Body of pancreas (tissue), 4 donors: Measurements from ENCODE around the gene RCOR1. TPM values are rescaled to one million over a fixed set of nuclear protein-coding genes. Genes with fewer than 3 reads are reported as not detected.

ENCODE experiments used
- ATAC-seq: fragments of 150-250 bp; one replicate; pipeline ENCODE4 v1.9.1; 2016
- DNase-seq, 4 donors: peaks; one replicate each; pipeline ENCODE4 v3.0.0-alpha.2; 2019
- H3K27ac ChIP-seq, 4 donors: fragments of 200-600 bp; sonication (generic); 1 replicate in 3 of 4; 2 replicates in 1 of 4; pipeline versions ENCODE4 v1.5.1 to v1.6.1; 2016 to 2019; ENCODE audit warnings: mild to moderate bottlenecking in 1 of 4, mixed read lengths in 1 of 4, moderate library complexity in 1 of 4
- H3K27me3 ChIP-seq, 2 donors: fragments of 200-600 bp; sonication (generic); one replicate each; pipeline ENCODE4 v1.6.0; 2016; ENCODE audit warnings: mild to moderate bottlenecking in 1 of 2
- H3K36me3 ChIP-seq, 2 donors: fragments of 200-600 bp; sonication (generic); replicated peaks in 1 of 2; 2 replicates each; pipeline ENCODE4 v1.5.1; 2016; ENCODE audit warnings: low read depth in 2 of 2; ENCODE audit not compliant: insufficient read depth in 1 of 2
- H3K4me1 ChIP-seq: fragments of 200-600 bp; sonication (generic); one replicate; pipeline ENCODE4 v1.6.0; 2016
- H3K4me3 ChIP-seq, 2 donors: fragments of 200-600 bp; sonication (generic); 1 replicate in 1 of 2; 2 replicates in 1 of 2; pipeline ENCODE4 v1.5.1; 2016 to 2019
- H3K9me3 ChIP-seq, 3 donors: fragments of 200-600 bp; sonication (generic); 1 replicate in 2 of 3; 2 replicates in 1 of 3; pipeline ENCODE4 v1.5.1; 2016
- CTCF ChIP-seq, 7 experiments: fragments of 450-650 bp in 4 of 7; fragments of 200-600 bp in 3 of 7; sonication (generic) in 3 of 7; IDR thresholded peaks; one replicate each; pipeline ENCODE4 v1.5.1; 2016 to 2019; ENCODE audit warnings: antibody characterized with exemption in 7 of 7
- POLR2A ChIP-seq, 3 donors: fragments of 450-650 bp; IDR thresholded peaks; one replicate each; pipeline ENCODE4 v1.6.1; 2016; ENCODE audit warnings: antibody characterized with exemption in 3 of 3, mild to moderate bottlenecking in 2 of 3
- WGBS, 2 donors: methylation state at CpG; one replicate each; pipeline ENCODE4 v1.1.5; 2017; 5-methylcytosine and 5-hydroxymethylcytosine counted together
- intact Hi-C: fragments of 100-400 bp; cut with DNase I; formaldehyde crosslinking; loops from one replicate; pipeline ENCODE4 v1.15.1; 2023
- total RNA-seq, 2 donors: library from RNA; depleted of rRNA; stranded (reverse); fragments of >200 nt; gene quantifications; one replicate each; pipeline ENCODE4 v1.1.0, GENCODE V29; 2016

Gene RCOR1
- total RNA-seq, 2 donors from 2014 or later: 6.3 to 6.7 TPM

GRCh38 chr14:102771144-102771543 is 178.7 kb downstream of the RCOR1 start:
- Histone ChIP-seq H3K4me1 (no peaks in the 10 kb centered on the region), H3K9me3 (no peaks in the 10 kb centered on the region), H3K27me3 (no peaks in the 10 kb centered on the region), H3K36me3 (no peaks in the 10 kb centered on the region), H3K4me3 (no peak overlapping the region), H3K27ac (no peak overlapping the region)
- TF ChIP-seq POLR2A (IDR thresholded peaks at IDR 0.05): no peak
- no peak for TF ChIP-seq CTCF (IDR thresholded peaks at IDR 0.05)
- WGBS, 2 donors: 79 to 81% methylated on average over 9 of the region's 9 CpGs
- ATAC-seq: no peak
- no peak for DNase-seq
- intact Hi-C loops: no loop called here

GRCh38 chr14:102772781-102773570 is 180.5 kb downstream of the RCOR1 start:
- Histone ChIP-seq H3K9me3 (no peaks in the 10 kb centered on the region), H3K4me3 (no peak overlapping the region), H3K4me1 (no peaks in the 10 kb centered on the region), H3K27me3 (no peaks in the 10 kb centered on the region), H3K36me3 (no peaks in the 10 kb centered on the region), H3K27ac (no peak overlapping the region)
- TF ChIP-seq CTCF (IDR thresholded peaks at IDR 0.05) (no peak), POLR2A (IDR thresholded peaks at IDR 0.05) (no peak)
- DNase-seq: no peak
- ATAC-seq: no peak
- intact Hi-C loops: no loop called here
- WGBS, 2 donors: 62 to 63% methylated on average over 22 of the region's 22 CpGs

GRCh38 chr14:102774391-102775153 is 182.1 kb downstream of the RCOR1 start:
- Histone ChIP-seq H3K4me3 (no peak overlapping the region), H3K9me3 (no peaks in the 10 kb centered on the region), H3K4me1 (peaks cover 11% of the 10 kb centered on the region), H3K36me3 (no peaks in the 10 kb centered on the region), H3K27ac (peak overlapping the region in 1 of 4 donors; percentile 17), H3K27me3 (no peaks in the 10 kb centered on the region)
- no peak for ATAC-seq
- intact Hi-C loops: no loop called here
- TF ChIP-seq POLR2A (IDR thresholded peaks at IDR 0.05) (no peak), CTCF (IDR thresholded peaks at IDR 0.05) (peak; percentile 40 to 74 (median 63))
- 36 to 43% methylated on average over 8 to 10 of the region's 10 CpGs for WGBS, 2 donors
- DNase-seq: peak; percentile 49 to 68 (median 63)

GRCh38 chr14:102775855-102776760 is 183.7 kb downstream of the RCOR1 start:
- peak overlapping the region in 3 of 4 donors; percentile 51 to 83 (median 81) for H3K27ac ChIP-seq
- H3K4me3 ChIP-seq: no peak overlapping the region
- no peaks in the 10 kb centered on the region for H3K9me3 ChIP-seq
- TF ChIP-seq CTCF (IDR thresholded peaks at IDR 0.05): no peak
- no peak for TF ChIP-seq POLR2A (IDR thresholded peaks at IDR 0.05)
- no peaks in the 10 kb centered on the region for H3K36me3 ChIP-seq
- ATAC-seq (no peak), DNase-seq (peak in 3 of 4 donors; percentile 11 to 43 (median 39))
- H3K27me3 ChIP-seq: no peaks in the 10 kb centered on the region
- intact Hi-C loops: no loop called here
- H3K4me1 ChIP-seq: peaks cover 16% of the 10 kb centered on the region
- WGBS, 2 donors: 85 to 87% methylated on average over 9 to 15 of the region's 22 CpGs
